Spleen (tissue), 11 donors: Measurements from ENCODE around the gene MFN1. TPM values are rescaled to one million over a fixed set of nuclear protein-coding genes. Genes with fewer than 3 reads are reported as not detected.

Experiments used
- DNase-seq: peaks from one replicate; pipeline ENCODE4 v3.0.0-alpha.2; 2020
- H3K27ac ChIP-seq, 8 donors: fragments of 200-600 bp; sonication (generic) in 7 of 8; 1 replicate in 4 of 8; 2 replicates in 4 of 8; pipeline versions ENCODE4 v1.5.0 to v1.8.0; 2016 to 2021; ENCODE audit warnings: inconsistent platforms in 4 of 8, mild to moderate bottlenecking in 4 of 8, moderate library complexity in 1 of 8
- H3K27me3 ChIP-seq, 7 donors: fragments of 200-600 bp; sonication (generic) in 6 of 7; replicated peaks in 1 of 7; 1 replicate in 4 of 7; 2 replicates in 3 of 7; pipeline versions ENCODE4 v1.5.0 to v1.8.0; 2016 to 2021; ENCODE audit warnings: inconsistent platforms in 3 of 7, mild to moderate bottlenecking in 1 of 7
- H3K36me3 ChIP-seq, 6 donors: fragments of 200-600 bp; sonication (generic) in 5 of 6; 1 replicate in 4 of 6; 2 replicates in 2 of 6; pipeline versions ENCODE4 v1.5.0 to v1.8.0; 2016 to 2021; ENCODE audit warnings: inconsistent platforms in 2 of 6
- H3K4me1 ChIP-seq, 6 donors: fragments of 200-600 bp; sonication (generic) in 5 of 6; 1 replicate in 3 of 6; 2 replicates in 3 of 6; pipeline versions ENCODE4 v1.5.0 to v1.8.0; 2016 to 2021; ENCODE audit warnings: inconsistent platforms in 3 of 6
- H3K4me3 ChIP-seq, 8 donors: fragments of 200-600 bp; sonication (generic) in 7 of 8; 1 replicate in 4 of 8; 2 replicates in 4 of 8; pipeline versions ENCODE4 v1.5.0 to v1.8.0; 2016 to 2021; ENCODE audit warnings: inconsistent platforms in 4 of 8, mild to moderate bottlenecking in 4 of 8, moderate library complexity in 2 of 8
- H3K9me3 ChIP-seq, 8 donors: fragments of 200-600 bp; sonication (generic) in 7 of 8; 1 replicate in 4 of 8; 2 replicates in 4 of 8; pipeline versions ENCODE4 v1.5.0 to v1.8.0; 2016 to 2021; ENCODE audit warnings: inconsistent platforms in 4 of 8
- POLR2A ChIP-seq, 3 donors: fragments of 450-650 bp; IDR thresholded peaks; one replicate each; pipeline ENCODE4 v1.5.1; 2017; ENCODE audit warnings: antibody characterized with exemption in 3 of 3, mild to moderate bottlenecking in 1 of 3
- POLR2AphosphoS5 ChIP-seq, 3 donors: sonication (generic); formaldehyde crosslinking; IDR thresholded peaks; one replicate each; pipeline ENCODE4 v1.5.1; 2017; ENCODE audit warnings: antibody characterized with exemption in 3 of 3
- WGBS, 5 donors: extraction: QIAGEN DNeasy Blood & Tissue Kit in 3 of 5; methylation state at CpG; one replicate each; pipeline versions ENCODE4 v1.1.5 to v1.1.7; 2013 to 2018; 5-methylcytosine and 5-hydroxymethylcytosine counted together
- intact Hi-C: fragments of 100-400 bp; cut with DNase I; formaldehyde crosslinking; loops from one replicate; pipeline ENCODE4 v1.15.0; 2023; ENCODE audit warnings: low total_unique reads
- polyA plus RNA-seq, 3 donors: library from polyadenylated mRNA; stranded (reverse); fragments of 200-250 nt; gene quantifications; one replicate each; pipeline ENCODE4 v1.2.1, GENCODE V29; 2013
- total RNA-seq, 7 donors: library from RNA; depleted of rRNA in 3 of 7; stranded (reverse); fragments of >200 nt in 3 of 7; fragmentation: NEBNext Ultra II Directional in 4 of 7; extraction: Animal tissue kit (Norgen Biotek cat#: 25700) in 4 of 7; gene quantifications; one replicate each; pipeline versions ENCODE4 v1.1.0 to v1.2.1, GENCODE V29; 2016 to 2021
- TF ChIP-seq, protein P1 (sequence below), 11 experiments: fragments of 200-600 bp in 7 of 11; fragments of 450-650 bp in 4 of 11; sonication (generic) in 4 of 11; IDR thresholded peaks in 8 of 11; conservative IDR thresholded peaks in 3 of 11; 1 replicate in 7 of 11; 2 replicates in 4 of 11; pipeline versions ENCODE4 v1.4.0 to v1.8.0; 2016 to 2021; ENCODE audit warnings: antibody characterized with exemption in 11 of 11, inconsistent platforms in 4 of 11, mild to moderate bottlenecking in 1 of 11
- donor health status: healthy with polysubstance abuse.
- donor health status: DM: no; HTN: no; CAD: no; lungs with moderate emphysema.
- donor health status: DM: no; HTN: no; CAD: no.
- donor health status: Bipolar disorder and iron deficiency.
- donor health status: healthy.
- donor health status: DM: no; HTN: no; CAD: no.
- donor health status: DM: yes; HTN: yes; CAD: no.

MFN1 gene
- total and polyA plus RNA-seq, 10 donors, result 19.0 to 74.4 (median 54.3) TPM

DNA sequence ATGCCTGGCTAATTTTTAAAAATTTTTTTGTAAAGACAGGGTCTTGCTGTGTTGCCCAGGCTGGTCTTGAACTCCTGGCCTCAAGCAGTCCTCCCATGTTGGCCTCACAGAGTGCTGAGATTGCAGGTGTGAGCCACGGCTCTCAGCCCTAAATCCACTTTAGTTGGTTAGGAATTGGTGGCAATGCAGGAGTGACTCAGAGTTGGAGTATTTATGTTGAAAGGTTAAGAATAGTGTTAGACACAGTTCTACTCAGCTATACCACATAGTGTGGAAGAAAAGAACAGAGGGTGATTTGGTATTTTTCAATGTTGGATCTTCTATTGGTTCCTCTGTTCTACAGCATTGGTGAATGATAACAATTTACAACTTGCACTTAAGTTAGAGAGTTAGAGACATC lies 17.1 kb upstream of the MFN1 start:
- Histone ChIP-seq H3K4me1 (peaks cover 0 to 23% (median 10%) of the 10 kb centered on the region in 6 donors), H3K36me3 (peaks cover 4 to 100% (median 64%) of the 10 kb centered on the region in 6 donors), H3K27me3 (no peaks in the 10 kb centered on the region), H3K27ac (no peak overlapping the region), H3K9me3 (no peaks in the 10 kb centered on the region), H3K4me3 (no peak overlapping the region)
- TF ChIP-seq, protein P1, sequence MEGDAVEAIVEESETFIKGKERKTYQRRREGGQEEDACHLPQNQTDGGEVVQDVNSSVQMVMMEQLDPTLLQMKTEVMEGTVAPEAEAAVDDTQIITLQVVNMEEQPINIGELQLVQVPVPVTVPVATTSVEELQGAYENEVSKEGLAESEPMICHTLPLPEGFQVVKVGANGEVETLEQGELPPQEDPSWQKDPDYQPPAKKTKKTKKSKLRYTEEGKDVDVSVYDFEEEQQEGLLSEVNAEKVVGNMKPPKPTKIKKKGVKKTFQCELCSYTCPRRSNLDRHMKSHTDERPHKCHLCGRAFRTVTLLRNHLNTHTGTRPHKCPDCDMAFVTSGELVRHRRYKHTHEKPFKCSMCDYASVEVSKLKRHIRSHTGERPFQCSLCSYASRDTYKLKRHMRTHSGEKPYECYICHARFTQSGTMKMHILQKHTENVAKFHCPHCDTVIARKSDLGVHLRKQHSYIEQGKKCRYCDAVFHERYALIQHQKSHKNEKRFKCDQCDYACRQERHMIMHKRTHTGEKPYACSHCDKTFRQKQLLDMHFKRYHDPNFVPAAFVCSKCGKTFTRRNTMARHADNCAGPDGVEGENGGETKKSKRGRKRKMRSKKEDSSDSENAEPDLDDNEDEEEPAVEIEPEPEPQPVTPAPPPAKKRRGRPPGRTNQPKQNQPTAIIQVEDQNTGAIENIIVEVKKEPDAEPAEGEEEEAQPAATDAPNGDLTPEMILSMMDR (IDR thresholded peaks at IDR 0.05 in 8 of 11, conservative IDR thresholded peaks at IDR 0.05 in 3 of 11), result no peak
- no peak for TF ChIP-seq POLR2AphosphoS5 (IDR thresholded peaks at IDR 0.05)
- no peak for TF ChIP-seq POLR2A (IDR thresholded peaks at IDR 0.05)
- intact Hi-C loops, result no loop called here
- DNase-seq, result no peak
- 83 to 97% (median 92%) methylated on average over 1 of the region's 1 CpG for WGBS, 5 donors

DNA sequence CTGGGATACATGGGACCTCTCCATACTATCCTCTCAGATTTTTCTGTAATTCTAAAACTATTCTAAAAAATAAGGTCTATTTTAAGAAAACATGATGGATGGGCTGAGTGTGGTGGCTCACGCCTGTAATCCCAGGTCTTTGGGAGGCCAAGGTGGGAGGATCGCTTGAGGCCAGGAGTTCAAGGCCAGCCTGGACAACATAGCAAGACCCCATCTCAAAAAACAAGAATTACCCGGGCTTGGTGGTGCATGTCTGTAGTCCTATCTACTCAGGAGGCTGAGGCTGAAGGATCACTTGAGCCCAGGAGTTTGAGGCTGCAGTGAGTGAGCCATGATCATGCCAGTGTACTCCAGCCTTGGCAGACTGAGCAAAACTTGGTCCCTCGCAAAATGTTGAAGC lies 15.3 kb upstream of the MFN1 start:
- no peak for DNase-seq
- peaks cover 0 to 5% (median under 1%) of the 10 kb centered on the region in 6 donors for H3K4me1 ChIP-seq
- intact Hi-C loops, result no loop called here
- peaks cover 4 to 100% (median 69%) of the 10 kb centered on the region in 6 donors for H3K36me3 ChIP-seq
- H3K27me3 ChIP-seq, result no peaks in the 10 kb centered on the region
- 93 to 98% (median 97%) methylated on average over 4 of the region's 4 CpGs for WGBS, 5 donors
- TF ChIP-seq POLR2AphosphoS5 (IDR thresholded peaks at IDR 0.05) (no peak), POLR2A (IDR thresholded peaks at IDR 0.05) (no peak)
- TF ChIP-seq, protein P1 (IDR thresholded peaks at IDR 0.05 in 8 of 11, conservative IDR thresholded peaks at IDR 0.05 in 3 of 11), result no peak
- no peak overlapping the region for H3K4me3 ChIP-seq
- H3K27ac ChIP-seq, result no peak overlapping the region
- H3K9me3 ChIP-seq, result no peaks in the 10 kb centered on the region

DNA sequence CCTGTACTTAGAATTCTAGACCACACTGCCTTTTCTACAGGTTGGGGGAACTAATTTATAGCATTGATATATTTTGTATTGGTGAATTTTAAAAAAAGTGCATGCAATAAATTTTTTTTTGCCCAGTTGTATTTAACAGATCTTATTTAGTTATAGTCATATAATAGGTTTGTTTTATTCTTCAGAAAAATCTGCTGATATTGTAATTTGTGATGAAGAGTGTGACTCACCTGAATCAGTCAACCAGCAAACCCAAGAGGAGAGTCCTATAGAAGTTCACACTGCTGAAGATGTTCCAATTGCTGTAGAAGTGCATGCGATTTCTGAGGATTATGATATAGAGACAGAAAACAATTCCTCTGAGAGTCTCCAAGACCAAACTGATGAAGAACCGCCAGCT lies 14.4 kb upstream of the MFN1 start:
- Histone ChIP-seq H3K36me3 (peaks cover 4 to 100% (median 68%) of the 10 kb centered on the region in 6 donors), H3K27me3 (no peaks in the 10 kb centered on the region)
- WGBS, 5 donors, result 93 to 98% (median 96%) methylated on average over 2 of the region's 2 CpGs

DNA sequence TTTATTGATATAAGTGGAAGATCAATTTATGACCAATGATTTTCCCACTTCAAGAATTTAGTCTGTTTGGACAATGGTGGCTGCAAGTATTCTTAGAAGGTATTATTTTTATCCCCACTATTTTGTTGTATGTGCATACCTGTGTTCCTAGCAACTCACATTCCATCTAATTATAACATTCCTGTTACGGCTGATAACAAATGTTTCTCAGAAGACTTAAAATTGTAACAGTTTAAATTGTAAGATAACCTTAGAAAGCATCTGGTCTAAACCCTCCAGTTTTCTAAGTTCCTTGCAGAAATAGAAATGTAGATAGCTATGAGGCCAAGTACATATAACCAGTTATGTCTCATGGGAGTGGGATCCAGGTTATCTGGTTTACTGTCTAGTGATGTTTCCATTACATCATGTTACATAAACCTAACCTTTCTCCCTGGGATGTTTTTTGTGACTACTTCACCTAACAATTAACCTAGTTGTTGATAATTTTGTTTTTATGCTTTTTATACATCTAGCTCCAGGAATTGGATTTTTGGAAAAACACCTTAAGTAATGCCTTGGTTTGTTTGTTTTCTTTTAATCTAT lies 11.1 kb upstream of the MFN1 start:
- Histone ChIP-seq H3K27me3 (no peaks in the 10 kb centered on the region), H3K4me1 (no peaks in the 10 kb centered on the region), H3K4me3 (no peak overlapping the region), H3K9me3 (no peaks in the 10 kb centered on the region), H3K36me3 (peaks cover 4 to 69% (median 38%) of the 10 kb centered on the region in 6 donors), H3K27ac (no peak overlapping the region)
- intact Hi-C loops, result no loop called here
- DNase-seq, result no peak
- WGBS, 5 donors, result 37 to 100% (median 63%) methylated on average over 1 of the region's 1 CpG
- TF ChIP-seq POLR2AphosphoS5 (IDR thresholded peaks at IDR 0.05) (no peak), POLR2A (IDR thresholded peaks at IDR 0.05) (no peak)
- TF ChIP-seq, protein P1 (IDR thresholded peaks at IDR 0.05 in 8 of 11, conservative IDR thresholded peaks at IDR 0.05 in 3 of 11), result no peak

More for the DNA sequence above, 14.4 kb upstream of the MFN1 start:
- Histone ChIP-seq H3K27ac (no peak overlapping the region), H3K9me3 (no peaks in the 10 kb centered on the region), H3K4me1 (no peaks in the 10 kb centered on the region), H3K4me3 (no peak overlapping the region)
- DNase-seq, result no peak
- TF ChIP-seq POLR2A (IDR thresholded peaks at IDR 0.05) (no peak), POLR2AphosphoS5 (IDR thresholded peaks at IDR 0.05) (no peak)
- TF ChIP-seq, protein P1 (IDR thresholded peaks at IDR 0.05 in 8 of 11, conservative IDR thresholded peaks at IDR 0.05 in 3 of 11), result no peak
- intact Hi-C loops, result no loop called here
